Amygdala (tissue), 56 donors: ENCODE data around the gene PIF1.

Source experiments
- DNase-seq, 56 donors: peaks; one replicate each; lab custom pipeline; 2025; lab: John Stamatoyannopoulos, UW

The PIF1 gene

GRCh38 chr15:64780600-64781156, 44.8 kb downstream of the PIF1 start:
- no peak for DNase-seq

- DNase-seq = no peak
These were observed 45.8 kb downstream of the PIF1 start for GRCh38 chr15:64779630-64780029.

GRCh38 chr15:64779024-64779423, 46.4 kb downstream of the PIF1 start:
- DNase-seq = no peak

GRCh38 chr15:64776402-64776786, 49.1 kb downstream of the PIF1 start:
- no peak for DNase-seq

- no peak for DNase-seq
These were observed 49.7 kb downstream of the PIF1 start, which contains the start of gene RBPMS2 for GRCh38 chr15:64775551-64776401. RBPMS2 (minus strand) TSS chr15:64775589; CDS start chr15:64775319, 270 bp downstream.

- DNase-seq = no peak
These were observed 50.6 kb downstream of the PIF1 start for GRCh38 chr15:64774629-64775493.

GRCh38 chr15:64774037-64774628, 51.3 kb downstream of the PIF1 start:
- no peak for DNase-seq

GRCh38 chr15:64773606-64774005, 51.8 kb downstream of the PIF1 start:
- DNase-seq = no peak

GRCh38 chr15:64772964-64773363, 52.5 kb downstream of the PIF1 start:
- no peak for DNase-seq

- DNase-seq = no peak
These were observed 53.0 kb downstream of the PIF1 start for GRCh38 chr15:64772488-64772887.

GRCh38 chr15:64770626-64771025, 54.8 kb downstream of the PIF1 start:
- no peak for DNase-seq

- DNase-seq = no peak
These were observed 58.2 kb downstream of the PIF1 start for GRCh38 chr15:64767203-64767602.

- no peak for DNase-seq
These were observed 59.4 kb downstream of the PIF1 start for GRCh38 chr15:64766058-64766457.
